Stimulated activated CD4-positive, alpha-beta T cell treated with anti-CD3 and anti-CD28 coated beads, Interleukin-15, amount 100 ng/mL, for 24 hours (primary cell): ENCODE results near the gene MROH7.
A peak's percentile ranks its signal among the peaks of the same experiment; 100 is the strongest.

Experiments used
- DNase-seq: peaks from one replicate; pipeline ENCODE4 v3.0.0-alpha.2; 2020

Gene MROH7

DNA sequence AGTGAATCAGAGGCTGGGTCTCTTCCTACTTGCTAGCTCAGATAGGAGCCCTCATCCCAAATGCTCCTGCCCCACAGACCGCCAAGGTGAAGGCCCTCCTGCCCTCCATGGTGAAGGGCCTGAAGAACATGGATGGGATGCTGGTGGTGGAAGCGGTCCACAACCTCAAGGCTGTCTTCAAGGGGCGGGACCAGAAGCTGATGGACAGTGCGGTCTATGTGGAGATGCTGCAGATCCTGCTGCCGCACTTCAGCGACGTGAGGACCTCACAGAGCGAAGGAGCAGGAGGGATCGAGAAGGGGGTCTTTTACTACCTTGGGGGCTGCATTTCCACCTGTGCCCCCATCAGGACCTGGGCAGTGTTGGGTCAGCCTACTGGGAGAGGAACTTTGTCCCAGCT lies 59.5 kb downstream of the MROH7 start:
- no peak for DNase-seq

DNA sequence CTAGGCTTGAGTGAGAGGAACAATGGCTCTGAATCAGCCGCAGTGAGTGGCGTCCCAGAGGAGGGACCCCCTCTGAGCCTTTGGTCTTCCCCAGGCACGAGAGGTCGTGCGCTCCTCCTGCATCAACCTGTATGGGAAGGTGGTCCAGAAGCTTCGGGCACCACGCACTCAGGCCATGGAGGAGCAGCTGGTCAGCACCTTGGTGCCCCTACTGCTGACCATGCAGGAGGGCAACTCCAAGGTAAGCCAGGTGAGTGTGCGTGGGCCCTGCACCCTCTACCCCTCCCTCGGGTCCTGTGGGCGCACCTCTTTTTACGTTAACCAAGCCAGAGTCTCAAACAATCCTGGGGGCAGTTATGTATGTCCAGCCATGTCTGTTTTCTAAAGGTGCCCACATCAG lies 60.4 kb downstream of the MROH7 start:
- no peak for DNase-seq

DNA sequence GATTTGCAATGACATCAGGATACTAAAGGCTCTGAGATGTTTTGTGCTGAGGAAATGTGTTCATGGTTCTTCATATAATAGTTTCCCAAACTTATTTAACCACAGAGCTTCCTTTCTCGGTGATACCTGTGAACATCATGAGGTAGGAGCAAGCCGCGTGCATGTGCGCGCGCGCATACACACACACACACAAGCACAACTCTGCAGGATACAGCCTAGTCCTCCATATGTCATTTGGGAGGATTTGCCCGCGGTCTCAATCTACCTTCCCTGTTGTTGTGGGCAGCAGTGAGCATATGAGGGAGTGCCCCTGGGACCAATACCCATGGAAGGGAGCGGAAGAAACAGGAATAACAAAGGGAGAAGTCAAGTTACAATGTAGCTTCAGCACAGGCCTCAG lies 61.9 kb downstream of the MROH7 start:
- no peak for DNase-seq

DNA sequence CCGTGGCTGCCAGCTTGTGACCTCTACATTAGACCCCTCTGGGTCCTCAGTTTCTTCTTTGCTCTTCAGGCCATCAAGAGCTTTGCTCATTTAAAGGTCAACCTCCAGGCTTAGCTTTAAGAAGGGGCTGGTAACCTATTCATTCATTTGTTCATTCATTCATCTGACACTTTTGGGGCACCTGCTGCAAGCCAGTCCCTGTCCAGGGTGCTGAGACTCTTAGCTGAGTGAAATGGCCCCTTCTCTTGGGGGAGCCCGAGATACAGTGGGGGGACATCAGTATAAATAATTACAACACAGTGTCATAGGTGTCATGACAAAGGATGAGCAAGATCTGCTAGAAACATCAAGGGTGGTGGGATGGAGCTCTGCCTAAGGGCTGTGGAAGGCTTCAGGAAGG lies 63.6 kb downstream of the MROH7 start:
- DNase-seq: no peak

DNA sequence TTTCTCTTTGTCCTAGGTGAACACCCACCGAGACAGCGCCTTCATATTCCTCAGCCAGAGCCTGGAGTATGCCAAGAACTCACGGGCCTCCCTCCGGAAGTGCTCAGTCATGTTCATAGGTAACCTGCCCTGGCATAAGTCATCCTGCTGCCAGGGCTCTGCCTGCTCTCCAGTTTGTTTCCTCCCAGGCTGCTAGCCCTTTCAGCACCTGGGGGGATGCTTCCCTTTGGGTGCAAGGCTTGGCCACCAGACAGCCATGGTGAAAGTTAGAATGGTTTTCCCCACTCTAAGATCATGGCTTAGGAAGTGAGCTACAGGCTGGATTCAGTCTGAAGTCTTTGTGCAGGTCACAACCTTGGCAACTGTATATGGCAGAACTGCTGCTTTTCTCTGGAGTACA lies 64.8 kb downstream of the MROH7 start:
- no peak for DNase-seq

DNA sequence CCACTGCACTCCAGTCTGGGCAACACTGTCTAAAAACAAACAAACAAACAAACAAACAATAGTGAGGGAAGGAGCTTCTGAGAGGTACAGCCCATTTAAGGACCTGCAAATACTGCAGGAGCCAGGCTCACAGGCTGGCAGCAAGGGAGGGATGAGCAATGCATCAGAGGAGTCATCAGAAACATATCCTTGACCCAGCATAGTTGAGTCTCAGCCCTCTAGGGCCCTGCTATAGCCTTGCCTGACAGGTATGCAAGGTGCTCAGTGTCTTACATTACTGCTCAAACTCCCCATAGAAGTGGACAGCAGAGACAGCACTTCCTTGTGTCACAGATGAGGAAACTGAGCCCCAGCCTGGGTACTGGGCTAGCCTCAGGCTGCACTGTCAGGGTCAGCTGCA lies 66.8 kb downstream of the MROH7 start:
- no peak for DNase-seq

DNA sequence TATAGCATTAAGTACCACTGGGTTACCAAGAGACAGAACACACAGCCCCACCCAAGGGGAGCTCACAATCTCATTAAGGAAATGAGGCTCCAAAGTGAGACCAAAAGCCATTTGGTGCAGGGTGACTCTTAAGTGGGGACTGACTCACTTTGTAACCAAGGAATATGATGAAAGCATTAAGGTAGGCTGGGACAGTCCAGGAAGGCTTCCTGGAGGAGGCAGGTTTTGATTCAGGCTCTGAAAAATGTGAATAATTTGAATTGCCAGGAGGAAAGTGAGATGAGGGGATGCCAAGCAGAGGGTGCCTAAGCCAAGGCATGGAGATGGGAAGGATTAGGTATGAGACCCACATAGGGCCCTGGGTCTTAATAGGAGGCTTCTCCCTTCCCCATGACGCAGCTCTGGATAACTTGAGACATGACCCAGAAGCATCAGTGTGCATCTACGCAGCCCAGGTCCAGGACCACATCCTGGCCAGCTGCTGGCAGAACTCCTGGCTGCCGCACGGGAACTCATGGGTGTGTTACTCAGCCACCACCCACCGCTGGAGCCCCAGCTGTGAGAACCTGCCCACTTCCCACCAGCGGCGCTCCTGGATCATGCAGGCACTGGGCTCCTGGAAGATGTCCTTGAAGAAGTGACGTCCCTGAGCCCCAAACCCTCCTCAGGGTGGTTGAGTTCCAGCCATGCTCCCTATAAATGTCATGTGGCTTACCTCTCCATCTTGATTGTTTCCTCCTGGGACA lies 68.1 kb downstream of the MROH7 start:
- DNase-seq: no peak

DNA sequence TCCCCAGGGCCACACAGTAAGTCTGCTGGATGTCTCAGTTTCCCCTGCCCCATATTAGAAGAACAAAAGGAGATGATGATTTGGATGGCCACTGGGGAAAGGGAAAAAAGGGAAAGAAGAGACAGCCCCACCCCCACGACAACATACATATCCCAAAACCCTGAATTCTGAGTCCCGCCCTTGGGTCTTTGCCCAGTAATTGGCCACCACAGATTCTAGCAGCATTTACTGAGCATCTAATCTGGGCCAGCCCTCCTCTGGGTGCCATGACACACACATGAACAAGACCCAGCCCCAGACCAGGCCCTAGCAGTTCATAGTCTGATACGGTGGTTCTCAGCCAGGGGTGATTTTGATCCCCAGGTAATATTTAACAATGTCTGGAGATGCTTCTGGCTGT lies 68.8 kb downstream of the MROH7 start:
- DNase-seq: no peak

DNA sequence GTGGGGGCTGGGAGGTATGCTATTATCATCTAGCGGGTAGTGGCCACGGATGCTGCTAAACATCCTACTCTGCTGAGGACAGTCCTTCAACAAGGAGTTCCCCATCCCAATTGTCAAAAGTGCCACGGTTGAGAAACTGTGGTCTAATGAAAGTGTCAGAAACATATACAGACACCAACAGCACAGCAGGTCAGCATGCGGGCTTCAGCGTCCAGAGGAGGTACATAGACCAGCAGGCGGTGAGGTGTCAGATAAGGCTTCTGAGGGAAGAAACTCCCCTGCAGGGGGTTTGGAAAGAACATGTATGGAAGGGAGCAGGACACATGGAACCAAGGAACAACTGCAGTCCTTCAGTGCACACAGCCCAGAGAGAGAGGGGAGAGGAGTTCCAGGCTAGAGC lies 69.3 kb downstream of the MROH7 start:
- DNase-seq: no peak

DNA sequence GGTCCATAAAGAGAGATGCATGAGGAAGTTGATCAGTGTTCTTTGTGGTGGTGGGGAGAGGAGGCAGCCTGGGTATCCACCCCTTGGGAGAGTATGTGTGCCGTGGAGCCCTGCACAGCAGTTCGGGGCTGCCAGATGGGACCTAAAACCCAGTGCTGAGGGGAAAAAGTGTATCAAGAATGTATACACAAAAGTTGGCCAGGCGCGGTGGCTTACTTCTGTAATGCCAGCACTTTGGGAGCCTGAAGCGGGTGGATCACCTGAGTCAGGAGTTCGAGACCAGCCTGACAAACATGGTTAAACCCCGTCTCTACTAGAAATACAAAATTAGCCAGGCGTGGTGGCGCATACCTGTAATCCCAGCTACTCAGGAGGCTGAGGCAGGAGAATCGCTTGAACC lies 70.0 kb downstream of the MROH7 start:
- no peak for DNase-seq

DNA sequence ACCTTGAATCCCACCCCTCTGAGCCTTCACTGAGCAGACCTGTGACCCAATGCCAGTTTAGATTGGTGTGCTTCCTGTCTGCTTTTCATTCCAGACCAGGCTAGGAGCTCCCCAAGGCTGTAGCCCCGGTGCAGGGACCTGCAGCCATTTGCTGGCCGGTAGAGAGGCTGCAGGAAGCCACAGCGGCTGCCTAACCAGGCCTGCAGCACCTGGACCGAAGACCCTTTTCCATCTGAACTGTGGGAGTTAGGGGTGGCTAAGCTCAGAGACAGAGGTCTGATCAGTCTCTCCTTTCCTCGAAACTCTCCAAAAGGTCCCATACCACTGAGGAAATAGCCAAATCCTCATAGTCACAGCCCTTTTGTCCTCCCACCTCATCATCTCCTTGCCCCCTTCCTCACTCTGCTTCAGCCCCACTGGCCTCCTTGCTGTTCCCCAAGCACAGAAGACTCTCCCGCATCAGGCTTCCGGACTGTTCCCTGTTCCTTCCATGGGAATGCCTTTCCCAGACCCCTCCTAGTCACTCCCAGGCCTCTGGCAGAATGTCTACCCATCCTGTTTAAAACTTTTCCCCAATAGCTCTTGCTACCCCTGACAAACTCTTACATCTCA lies 73.4 kb downstream of the MROH7 start:
- no peak for DNase-seq

DNA sequence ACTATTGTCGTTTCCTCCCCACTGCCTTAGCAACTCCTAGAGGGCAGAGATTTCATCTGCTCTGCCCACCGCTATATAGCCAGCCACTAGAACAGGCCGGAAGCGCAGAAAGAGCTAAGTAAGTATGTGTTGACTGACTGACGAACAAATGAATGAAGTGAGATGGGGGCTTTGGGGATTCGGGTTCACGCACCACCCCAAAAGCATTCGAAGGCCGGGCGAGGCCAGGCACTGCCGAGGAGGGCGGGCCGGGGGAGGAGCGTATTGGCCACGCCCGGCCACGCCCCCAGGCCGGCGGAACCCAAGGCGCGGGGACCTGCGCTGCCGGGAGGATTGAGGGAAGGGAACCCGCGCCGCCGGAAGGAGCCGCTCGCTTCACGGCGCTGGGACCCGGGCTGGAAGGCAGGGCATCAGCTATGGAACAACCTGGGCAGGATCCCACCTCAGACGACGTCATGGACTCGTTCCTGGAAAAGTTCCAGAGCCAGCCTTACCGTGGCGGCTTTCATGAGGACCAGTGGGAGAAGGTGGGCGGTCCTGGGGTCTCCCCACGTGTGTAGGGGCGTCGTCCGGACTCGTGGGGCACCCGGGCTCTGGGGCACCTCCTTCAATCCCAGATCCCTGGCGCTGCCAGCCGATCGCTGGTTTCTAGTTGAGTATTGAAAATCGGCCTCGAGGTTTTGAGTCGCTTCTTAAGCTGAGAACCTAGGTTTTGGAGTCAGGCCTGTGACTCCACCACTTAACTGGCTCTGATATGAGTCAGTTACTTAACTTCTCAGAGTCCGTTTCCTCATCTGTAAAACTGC lies 74.1 kb downstream of the MROH7 start, which contains the start of gene TTC4:
Gene TTC4 (plus strand): TSS at position 369 of the 806 bp plus-strand sequence. CDS start 48 bp downstream, at position 417.
- peak; percentile 88 for DNase-seq

DNA sequence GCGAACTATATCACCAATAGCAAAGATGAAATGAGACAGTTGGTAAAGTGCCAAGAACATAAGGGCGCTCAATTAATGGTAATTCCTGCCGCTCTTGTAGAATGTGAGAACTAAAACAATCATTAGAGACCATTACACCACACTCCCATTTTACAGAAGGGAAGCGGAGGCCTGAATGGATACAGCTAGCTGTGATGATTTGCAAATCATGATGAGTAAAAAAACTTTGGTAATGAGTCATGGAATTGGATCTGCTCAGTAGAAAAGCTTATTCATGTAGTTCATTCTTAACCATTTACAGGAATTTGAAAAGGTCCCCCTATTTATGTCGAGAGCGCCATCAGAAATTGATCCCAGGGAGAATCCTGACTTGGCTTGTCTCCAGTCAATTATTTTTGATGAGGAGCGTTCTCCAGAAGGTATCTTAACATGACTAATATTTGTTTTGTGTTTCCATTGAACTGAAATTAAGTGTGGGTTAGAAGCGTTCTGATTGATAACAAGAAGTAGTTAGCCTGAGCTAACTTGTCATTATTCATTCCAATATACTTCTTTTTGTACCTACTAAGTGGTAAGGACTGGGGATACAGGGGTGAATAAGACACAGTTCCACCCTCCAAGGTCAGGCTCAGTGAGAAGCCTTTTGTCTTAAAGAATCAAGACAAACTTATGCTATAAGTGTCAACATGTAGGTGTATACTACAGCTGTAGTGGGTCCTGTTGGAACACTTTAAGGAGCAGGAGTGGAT lies 74.9 kb downstream of the MROH7 start:
- peak; percentile 36 for DNase-seq

DNA sequence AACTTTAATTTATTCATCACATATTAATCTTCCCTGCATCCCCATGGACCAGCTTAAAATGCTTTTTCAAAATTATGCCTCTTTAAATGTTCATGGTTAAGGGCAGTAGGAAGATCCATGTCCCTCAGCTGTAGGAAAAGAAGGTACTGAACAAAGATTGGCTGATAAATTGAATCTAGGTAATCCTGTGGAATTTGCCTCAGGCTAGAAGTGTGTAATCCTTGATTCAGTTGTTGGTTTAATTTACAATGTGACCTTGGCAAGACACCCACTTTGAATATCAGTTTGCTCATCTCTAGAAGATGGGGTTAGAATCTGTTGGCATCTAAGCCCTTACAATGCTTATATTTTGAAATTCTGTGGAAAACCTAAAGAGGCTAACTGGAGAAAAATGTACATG lies 80.1 kb downstream of the MROH7 start:
- no peak for DNase-seq

DNA sequence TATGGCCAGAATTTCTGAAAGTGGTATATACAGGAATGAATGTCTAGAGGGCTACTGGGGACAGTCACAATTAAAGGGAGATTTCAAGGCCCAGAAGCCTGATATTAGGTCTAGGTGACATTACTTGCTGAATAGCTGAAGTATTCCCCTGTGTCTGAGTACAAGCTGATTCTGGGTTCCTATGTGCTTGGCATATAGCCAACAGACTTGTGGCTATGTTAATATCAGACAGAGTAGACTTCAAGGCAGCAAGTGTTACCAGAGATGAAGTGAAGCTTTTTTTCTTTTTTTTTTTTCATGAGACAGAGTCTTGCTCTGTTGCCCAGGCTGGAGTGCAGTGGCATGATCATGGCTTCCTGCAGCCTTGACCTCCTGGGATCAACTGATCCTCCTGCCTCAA lies 82.4 kb downstream of the MROH7 start:
- no peak for DNase-seq

DNA sequence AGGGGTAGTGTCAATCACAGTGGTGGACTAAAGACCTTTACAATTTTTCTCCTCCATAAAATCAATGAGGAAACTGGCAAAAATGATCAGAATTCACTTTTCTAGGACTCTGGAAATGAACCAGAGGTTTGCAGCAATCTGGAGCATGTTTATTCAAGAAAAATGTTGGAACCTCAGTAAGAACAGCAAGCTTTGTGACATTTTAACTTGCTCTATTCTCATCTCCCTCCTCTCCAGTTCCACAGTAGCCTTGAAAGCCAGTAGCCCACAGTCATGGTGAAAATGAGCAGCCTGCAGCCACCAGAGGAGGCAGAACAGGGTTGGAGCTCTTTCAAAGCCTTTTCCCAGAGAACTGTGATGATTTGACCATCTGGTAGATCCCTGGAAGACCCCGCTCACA lies 83.2 kb downstream of the MROH7 start:
- DNase-seq: no peak

DNA sequence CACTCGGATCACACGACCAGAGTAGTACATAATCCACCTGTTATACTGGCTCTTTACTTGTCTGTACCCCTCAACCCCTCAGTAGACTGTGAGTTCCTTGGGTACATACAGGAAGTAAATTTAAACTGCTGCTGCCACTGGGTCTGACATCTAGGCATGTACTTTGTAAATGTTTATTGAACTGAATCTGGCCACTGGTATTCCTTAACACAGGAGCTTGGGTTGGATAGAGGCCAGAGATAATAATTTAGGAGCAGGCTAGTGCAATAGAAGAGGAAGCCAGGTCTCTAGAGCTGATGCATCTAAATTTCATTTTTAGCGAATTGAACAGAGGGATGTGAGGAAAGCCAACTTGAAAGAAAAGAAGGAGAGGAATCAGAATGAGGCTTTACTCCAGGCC lies 86.4 kb downstream of the MROH7 start:
- no peak for DNase-seq

DNA sequence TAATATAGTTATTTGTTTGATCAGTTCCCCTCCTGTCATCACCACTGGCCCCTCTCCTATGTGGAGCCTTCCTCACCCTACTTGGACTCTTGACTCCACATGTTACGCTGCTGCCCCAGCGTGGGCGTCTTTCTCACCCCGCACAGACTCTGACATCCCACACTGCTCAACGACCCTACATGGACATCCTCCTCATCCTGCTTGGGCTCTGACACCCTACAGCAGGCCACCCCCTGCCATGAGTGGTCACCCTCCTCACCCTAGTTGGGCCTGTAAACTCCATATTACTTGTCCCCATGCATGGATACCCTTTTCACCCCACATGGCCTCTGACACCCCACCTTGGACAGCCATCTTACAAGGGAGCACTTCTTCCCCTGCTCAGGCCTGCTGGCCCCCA lies 95.1 kb downstream of the MROH7 start:
- no peak for DNase-seq

DNA sequence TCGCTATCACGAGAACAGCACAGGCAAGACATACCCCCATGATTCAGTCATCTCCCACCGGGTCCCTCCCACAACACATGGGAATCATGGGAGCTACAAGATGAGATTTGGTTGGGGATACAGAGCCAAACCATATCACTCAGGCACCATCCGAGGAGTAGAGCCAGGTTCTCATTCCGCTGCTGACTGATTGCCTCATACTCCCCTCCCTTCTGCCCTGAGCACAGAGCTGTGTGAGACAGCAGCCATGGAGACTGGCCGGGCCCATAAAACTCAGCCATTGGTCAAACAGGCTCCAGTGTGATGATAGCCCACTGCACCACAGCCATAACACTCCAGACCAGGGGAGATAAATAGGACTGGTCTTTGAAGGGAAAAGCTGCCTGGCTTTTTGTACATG lies 96.7 kb downstream of the MROH7 start:
- no peak for DNase-seq

DNA sequence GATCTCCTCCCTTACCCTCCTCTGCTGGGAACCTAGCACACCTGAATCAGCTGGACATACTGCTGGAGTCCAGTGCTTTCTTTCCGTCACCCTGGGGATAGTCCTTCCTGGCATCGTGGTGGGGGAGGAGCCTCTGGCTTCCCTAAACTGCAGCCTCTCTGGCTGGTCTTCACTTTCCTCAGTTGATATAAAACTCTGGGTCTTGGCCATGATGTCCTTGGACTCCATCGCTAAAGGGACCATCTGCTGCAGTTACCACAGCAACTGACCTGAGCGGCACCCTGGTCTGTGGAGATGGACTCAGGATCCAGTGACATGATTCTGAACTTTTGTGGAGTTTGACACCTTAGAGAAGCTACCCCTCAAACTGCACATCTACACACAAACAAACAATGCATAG lies 99.9 kb downstream of the MROH7 start:
- DNase-seq: no peak

DNA sequence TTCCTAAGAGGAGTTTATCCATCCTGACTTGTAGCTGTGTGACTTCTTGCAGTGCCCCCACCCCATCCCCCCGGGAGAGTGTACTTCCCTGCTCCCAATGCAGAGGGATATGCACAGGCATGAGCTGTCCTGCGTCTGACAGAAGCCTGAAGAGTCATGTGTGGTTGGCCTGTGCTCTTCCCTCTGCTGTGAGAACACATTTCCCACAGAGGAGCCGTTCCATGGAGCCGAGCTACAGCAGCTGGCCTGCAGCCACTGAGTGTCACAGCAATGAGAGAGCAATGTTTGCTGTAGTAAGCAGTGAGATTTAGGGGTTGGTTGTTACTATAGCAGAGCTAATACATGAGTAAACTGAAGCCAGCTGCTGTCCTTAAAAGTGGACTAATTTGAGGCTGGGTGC lies 100.7 kb downstream of the MROH7 start:
- DNase-seq: no peak

DNA sequence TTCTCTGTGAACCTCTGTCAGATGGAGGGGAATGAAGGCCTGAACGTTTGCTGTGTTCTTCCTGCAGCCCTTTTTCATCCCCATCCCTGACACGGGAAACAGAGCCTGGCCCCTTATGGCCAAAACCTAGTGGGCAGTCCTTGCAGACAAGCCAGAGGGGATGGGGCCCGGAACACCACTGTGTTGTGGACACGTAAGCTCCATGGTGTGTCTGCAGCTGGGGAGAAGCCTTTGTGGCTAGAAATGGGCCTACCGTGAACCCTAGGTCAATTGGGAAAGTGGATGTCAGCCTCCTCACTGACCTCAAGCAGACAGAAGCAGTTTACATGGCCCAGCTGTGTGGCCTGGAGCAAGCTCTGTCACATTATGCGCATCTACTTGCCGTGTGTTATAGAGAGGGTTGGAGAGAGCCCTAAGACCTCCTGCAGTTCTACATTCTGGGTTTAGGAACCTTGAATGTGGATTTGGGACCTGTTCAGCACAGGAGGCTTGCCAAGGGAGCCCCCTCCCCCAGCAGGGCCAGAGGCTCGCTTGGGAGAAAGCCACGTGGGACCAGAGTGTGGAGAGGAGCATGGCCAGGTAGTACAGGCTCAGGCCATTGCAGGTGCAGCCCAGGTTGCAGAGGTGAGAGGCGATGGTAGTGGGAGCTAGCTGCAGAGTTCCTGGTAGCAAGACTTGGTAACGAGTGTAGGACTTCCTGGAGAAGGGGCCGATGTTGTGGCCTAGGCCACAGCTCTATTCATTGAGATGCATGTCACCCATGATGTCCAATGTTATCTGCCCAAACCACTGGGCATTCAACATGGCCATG lies 102.0 kb downstream of the MROH7 start:
- no peak for DNase-seq
